ENCODE measurements around the gene GNG11. TPM values are rescaled to one million over a fixed set of nuclear protein-coding genes. Genes with fewer than 3 reads are reported as not detected.

Gene GNG11
- total RNA-seq, 4 donors from 2014 or later, result 3.3 to 6.8 (median 5.3) TPM

DNA sequence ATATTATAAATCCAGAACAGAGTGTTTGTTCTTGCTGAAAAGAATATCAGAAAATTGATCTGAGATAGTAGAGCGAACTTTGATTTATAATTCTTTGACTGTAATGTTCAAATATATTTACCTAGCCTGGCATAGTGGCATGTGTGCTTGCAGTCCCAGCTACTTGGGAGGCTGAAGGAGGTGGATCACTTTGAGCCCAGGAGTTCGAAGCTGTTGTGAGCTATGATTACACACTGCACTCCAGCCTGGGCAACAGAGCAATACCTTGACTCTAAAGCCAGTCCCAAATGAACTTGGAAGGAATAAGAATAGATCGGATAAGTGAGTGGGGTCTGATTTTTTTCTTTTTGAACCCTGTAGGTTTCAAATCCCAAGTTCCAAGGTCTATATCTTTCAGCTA lies 23.5 kb downstream of the GNG11 start:
- Histone ChIP-seq H3K4me3 (no peak overlapping the region), H3K27me3 (no peaks in the 10 kb centered on the region), H3K4me1 (no peaks in the 10 kb centered on the region), H3K27ac (no peak overlapping the region), H3K9me3 (no peaks in the 10 kb centered on the region), H3K36me3 (no peaks in the 10 kb centered on the region)
- WGBS, result 47% methylated on average over 3 of the region's 3 CpGs
- TF ChIP-seq EP300 (IDR thresholded peaks at IDR 0.05) (no peak), POLR2AphosphoS5 (IDR thresholded peaks at IDR 0.05) (no peak), POLR2A (IDR thresholded peaks at IDR 0.05) (no peak)
- TF ChIP-seq, protein P1, sequence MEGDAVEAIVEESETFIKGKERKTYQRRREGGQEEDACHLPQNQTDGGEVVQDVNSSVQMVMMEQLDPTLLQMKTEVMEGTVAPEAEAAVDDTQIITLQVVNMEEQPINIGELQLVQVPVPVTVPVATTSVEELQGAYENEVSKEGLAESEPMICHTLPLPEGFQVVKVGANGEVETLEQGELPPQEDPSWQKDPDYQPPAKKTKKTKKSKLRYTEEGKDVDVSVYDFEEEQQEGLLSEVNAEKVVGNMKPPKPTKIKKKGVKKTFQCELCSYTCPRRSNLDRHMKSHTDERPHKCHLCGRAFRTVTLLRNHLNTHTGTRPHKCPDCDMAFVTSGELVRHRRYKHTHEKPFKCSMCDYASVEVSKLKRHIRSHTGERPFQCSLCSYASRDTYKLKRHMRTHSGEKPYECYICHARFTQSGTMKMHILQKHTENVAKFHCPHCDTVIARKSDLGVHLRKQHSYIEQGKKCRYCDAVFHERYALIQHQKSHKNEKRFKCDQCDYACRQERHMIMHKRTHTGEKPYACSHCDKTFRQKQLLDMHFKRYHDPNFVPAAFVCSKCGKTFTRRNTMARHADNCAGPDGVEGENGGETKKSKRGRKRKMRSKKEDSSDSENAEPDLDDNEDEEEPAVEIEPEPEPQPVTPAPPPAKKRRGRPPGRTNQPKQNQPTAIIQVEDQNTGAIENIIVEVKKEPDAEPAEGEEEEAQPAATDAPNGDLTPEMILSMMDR (IDR thresholded peaks at IDR 0.05), result no peak
- DNase-seq (ENCODE audit: low spot score in 2 of 2), result no peak

GRCh38 chr7:93945756-93946535 lies 24.4 kb downstream of the GNG11 start:
- no peaks in the 10 kb centered on the region for H3K4me1 ChIP-seq
- H3K27ac ChIP-seq, result no peak overlapping the region
- no peaks in the 10 kb centered on the region for H3K27me3 ChIP-seq
- 76% methylated on average over 5 of the region's 5 CpGs for WGBS
- no peak for DNase-seq (ENCODE audit: low spot score in 2 of 2)
- no peak for TF ChIP-seq POLR2A (IDR thresholded peaks at IDR 0.05)
- no peak for TF ChIP-seq POLR2AphosphoS5 (IDR thresholded peaks at IDR 0.05)
- TF ChIP-seq, protein P1 (IDR thresholded peaks at IDR 0.05), result no peak
- TF ChIP-seq EP300 (IDR thresholded peaks at IDR 0.05), result no peak
- no peak overlapping the region for H3K4me3 ChIP-seq
- H3K9me3 ChIP-seq, result no peaks in the 10 kb centered on the region
- no peaks in the 10 kb centered on the region for H3K36me3 ChIP-seq

- TF ChIP-seq EP300 (IDR thresholded peaks at IDR 0.05) (no peak), POLR2AphosphoS5 (IDR thresholded peaks at IDR 0.05) (no peak), POLR2A (IDR thresholded peaks at IDR 0.05) (no peak)
- TF ChIP-seq, protein P1 (IDR thresholded peaks at IDR 0.05), result no peak
- no peaks in the 10 kb centered on the region for H3K36me3 ChIP-seq
- DNase-seq (ENCODE audit: low spot score in 2 of 2), result no peak
- 66% methylated on average over 1 of the region's 1 CpG for WGBS
- H3K9me3 ChIP-seq, result no peaks in the 10 kb centered on the region
- no peaks in the 10 kb centered on the region for H3K27me3 ChIP-seq
- H3K4me1 ChIP-seq, result no peaks in the 10 kb centered on the region
- no peak overlapping the region for H3K27ac ChIP-seq
- no peak overlapping the region for H3K4me3 ChIP-seq
Measured at GRCh38 chr7:93948106-93948505, 26.6 kb downstream of the GNG11 start.

GRCh38 chr7:93948873-93949272 lies 27.3 kb downstream of the GNG11 start:
- no peak overlapping the region for H3K27ac ChIP-seq
- no peaks in the 10 kb centered on the region for H3K9me3 ChIP-seq
- TF ChIP-seq EP300 (IDR thresholded peaks at IDR 0.05), result no peak
- no peak for TF ChIP-seq POLR2A (IDR thresholded peaks at IDR 0.05)
- TF ChIP-seq, protein P1 (IDR thresholded peaks at IDR 0.05), result no peak
- TF ChIP-seq POLR2AphosphoS5 (IDR thresholded peaks at IDR 0.05), result no peak
- H3K4me1 ChIP-seq, result no peaks in the 10 kb centered on the region
- no peaks in the 10 kb centered on the region for H3K27me3 ChIP-seq
- H3K36me3 ChIP-seq, result no peaks in the 10 kb centered on the region
- no peak overlapping the region for H3K4me3 ChIP-seq
- no peak for DNase-seq (ENCODE audit: low spot score in 2 of 2)
- WGBS, result 48% methylated on average over 2 of the region's 2 CpGs

- H3K27me3 ChIP-seq, result no peaks in the 10 kb centered on the region
- H3K4me3 ChIP-seq, result no peak overlapping the region
- no peak overlapping the region for H3K27ac ChIP-seq
- no peak for DNase-seq (ENCODE audit: low spot score in 2 of 2)
- no peaks in the 10 kb centered on the region for H3K36me3 ChIP-seq
- TF ChIP-seq POLR2A (IDR thresholded peaks at IDR 0.05) (no peak), EP300 (IDR thresholded peaks at IDR 0.05) (no peak), POLR2AphosphoS5 (IDR thresholded peaks at IDR 0.05) (no peak)
- TF ChIP-seq, protein P1 (IDR thresholded peaks at IDR 0.05), result no peak
- no peaks in the 10 kb centered on the region for H3K4me1 ChIP-seq
- WGBS, result 40% methylated on average over 1 of the region's 1 CpG
- H3K9me3 ChIP-seq, result no peaks in the 10 kb centered on the region
Measured at GRCh38 chr7:93949423-93949822, 27.9 kb downstream of the GNG11 start.
